A204.1 (cell line): ENCODE results near the gene GRAP.
"Not testable (repeated sequence)": the region's sequence is repeated elsewhere in the genome, so short reads cannot be mapped to it uniquely, and the experiment has no call there.

ENCODE experiments used
- FAIRE-seq: peaks from 2 replicates; lab custom pipeline; 2012; peaks lifted over from hg19 to GRCh38; lab: Jason Lieb, UNC

The GRAP gene

DNA sequence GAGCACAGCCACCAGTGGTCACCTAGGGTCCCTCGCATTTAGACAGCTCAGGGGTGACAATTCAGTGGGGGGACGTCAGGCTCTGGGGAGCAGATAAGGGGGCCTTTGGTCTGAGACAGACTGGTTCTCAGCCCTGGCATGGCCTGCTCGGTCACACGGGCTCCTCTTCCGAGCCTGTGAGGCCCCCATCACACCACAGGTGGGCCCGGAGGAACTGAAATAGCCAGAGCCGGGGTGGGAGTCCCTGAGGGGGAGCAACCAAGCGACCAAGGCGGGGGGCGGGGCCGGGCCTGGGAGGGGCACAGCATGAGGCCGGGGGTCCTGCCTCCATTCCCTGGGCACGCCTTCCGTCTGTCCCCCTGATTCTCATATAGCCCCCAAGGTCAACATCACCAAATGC, 4.4 kb downstream of the GRAP start:
- not testable (repeated sequence) for FAIRE-seq

DNA sequence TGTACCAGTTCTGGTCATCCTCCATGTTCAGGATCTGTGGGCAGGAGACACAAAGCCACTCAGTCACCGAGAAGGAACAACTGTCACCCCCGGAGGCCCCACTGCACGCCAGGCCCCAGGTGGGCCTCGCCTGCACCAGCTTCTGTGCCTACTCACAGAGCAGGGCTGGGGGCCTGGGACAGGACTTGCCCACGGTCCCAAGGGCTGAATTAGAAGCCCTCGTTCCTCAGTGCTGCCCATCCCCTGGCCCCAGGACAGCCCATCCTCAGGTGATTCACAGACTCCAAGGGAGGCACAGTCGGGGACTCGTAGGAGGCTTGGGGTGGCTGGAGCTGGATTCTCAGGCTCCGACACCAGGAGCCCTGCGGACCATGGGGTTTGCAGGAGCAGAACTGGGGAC, 4.9 kb downstream of the GRAP start:
- not testable (repeated sequence) for FAIRE-seq

DNA sequence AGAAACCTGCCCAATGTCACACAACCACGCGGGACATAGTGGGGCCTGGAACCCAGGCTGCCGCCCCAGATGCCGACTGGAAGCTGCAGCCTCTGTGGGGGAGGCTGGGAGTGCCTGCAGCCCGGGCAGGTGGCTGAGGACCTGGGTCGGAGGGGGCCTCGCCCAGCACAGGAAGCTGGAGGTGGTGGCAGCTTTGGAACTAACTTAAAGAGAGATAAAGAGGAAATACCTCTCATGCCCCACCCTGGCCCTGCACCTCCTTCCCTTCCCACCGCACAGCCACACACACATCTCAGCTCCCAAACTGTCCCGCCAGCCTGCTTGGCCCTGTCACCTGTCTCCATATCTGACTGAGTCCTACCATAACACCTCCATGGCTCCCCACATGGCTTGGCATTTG, 6.4 kb downstream of the GRAP start:
- FAIRE-seq = not testable (repeated sequence)

DNA sequence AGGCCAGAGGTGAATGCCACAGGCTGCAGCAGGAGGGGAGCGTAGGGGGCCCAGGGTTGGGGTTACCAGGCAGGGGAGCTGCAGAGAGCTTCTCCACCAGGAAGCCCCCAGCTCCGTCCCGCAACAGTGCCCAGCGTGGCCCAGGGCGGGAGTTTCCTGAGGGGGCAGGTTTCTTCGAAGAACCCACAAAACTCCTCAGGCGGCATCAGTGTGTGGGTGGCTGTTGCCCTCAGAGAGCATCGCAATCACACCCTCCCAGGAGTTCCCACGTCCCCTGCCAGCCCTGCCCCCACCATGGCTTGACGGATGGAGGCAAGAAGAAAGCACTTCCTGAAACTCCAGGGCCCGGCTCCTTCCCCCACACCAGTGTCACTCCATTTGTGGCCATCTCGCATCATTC, 8.0 kb downstream of the GRAP start:
- not testable (repeated sequence) for FAIRE-seq

DNA sequence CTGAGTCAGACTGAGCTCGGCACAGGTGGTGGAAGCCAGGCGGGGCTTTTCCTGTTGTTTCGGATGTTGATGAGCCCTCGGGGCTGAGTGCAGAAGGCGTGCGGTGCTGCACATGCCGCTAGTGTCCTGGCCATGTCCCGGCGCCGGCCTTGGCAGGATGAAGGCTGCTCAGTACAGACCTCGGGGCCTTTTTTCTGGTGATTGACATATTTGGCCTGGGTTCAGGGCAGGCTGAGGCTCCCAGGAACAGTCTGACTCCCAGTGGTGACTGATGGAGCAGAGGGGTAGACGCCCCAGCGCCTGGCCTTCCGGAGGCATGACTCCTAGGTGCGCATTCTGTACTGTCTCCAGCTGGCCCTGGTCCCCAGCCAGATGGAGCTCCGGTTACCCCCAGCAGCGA, 8.8 kb downstream of the GRAP start:
- not testable (repeated sequence) for FAIRE-seq

DNA sequence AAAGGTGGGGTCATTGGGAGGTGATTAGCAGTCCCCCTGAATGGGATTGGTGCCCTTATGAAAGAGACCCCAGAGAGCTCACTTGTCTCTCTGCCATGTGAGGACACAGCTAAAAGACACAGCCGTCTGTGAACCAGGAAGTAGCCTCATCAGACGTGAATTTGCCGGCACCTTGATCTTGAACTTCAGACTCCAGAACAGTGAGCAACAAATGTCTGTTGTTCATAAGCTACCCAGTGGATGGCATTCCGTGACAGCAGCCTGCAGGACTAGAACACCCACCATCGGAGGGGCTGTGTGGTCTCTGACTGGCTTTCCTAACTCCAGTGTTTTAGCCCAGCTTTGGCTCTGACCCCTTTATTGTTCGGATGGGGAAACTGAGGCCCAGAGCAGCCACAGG, 9.2 kb downstream of the GRAP start:
- not testable (repeated sequence) for FAIRE-seq

DNA sequence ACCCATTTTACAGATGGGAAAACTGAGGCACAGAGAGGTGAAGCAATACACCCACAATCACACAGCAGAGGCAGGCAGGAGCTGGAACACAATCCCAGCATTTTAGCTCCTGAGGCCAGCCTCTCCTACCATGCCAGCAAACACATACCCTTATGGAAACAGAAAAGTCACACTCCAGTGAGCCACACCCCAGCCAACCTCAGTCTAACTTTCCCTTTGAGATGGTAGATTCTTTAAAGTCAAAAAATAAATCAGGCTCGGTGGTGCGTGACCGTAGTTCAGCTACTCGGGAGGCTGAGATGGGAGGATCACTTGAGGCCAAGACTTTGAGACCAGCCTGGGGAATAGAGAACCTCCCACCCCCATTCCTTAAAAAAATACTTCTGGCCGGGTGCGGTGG, 10.6 kb downstream of the GRAP start:
- not testable (repeated sequence) for FAIRE-seq

DNA sequence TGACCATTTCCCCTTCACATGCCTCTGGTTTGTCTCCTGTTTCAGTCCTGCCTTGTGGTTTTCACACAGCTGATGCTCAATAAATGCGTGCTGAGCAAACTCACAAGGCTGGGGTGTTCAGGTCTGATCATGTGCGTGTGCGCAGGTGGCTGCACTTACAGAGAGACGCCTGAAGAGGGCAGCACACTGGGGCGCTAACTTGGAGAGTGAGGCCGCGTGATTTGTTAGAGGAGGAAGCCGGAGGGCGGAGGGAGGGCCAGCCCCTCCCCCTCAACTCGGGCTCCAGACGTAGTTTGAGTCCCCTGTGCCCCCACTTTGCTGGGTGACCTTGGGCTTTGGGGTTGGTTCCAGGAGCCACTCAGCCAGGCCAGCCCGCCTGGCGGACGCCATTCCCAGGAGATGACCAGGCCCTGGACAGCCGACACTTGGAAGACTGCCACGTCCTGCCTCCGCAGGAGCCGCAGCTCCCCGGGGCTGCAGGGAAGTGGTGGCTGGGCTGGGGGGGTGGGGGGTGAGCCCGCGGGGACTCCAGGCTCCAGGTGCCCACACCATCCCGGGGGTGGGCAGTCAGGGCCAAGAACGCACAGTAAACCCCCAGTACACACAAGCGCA, 14.3 kb downstream of the GRAP start:
- not testable (repeated sequence) for FAIRE-seq

DNA sequence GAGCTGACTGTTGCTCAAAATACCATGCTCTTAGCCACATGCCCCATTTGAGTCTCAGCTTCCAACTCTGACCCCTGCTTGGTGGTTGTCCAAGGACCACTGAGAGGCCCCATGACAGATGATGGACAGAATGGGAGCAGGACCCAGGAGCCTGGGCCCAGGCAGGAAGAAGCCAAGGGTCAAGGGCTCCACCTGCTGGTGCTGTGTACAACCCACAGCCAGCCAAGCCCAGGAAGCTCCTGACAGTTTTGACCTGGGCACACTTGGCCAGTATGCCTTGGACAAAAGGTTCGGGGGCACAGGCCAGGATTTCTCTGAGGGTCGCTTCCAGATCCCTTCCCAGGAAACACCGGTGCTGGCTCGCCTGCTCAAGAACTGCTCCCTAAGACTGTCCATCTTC, 15.0 kb downstream of the GRAP start:
- not testable (repeated sequence) for FAIRE-seq

DNA sequence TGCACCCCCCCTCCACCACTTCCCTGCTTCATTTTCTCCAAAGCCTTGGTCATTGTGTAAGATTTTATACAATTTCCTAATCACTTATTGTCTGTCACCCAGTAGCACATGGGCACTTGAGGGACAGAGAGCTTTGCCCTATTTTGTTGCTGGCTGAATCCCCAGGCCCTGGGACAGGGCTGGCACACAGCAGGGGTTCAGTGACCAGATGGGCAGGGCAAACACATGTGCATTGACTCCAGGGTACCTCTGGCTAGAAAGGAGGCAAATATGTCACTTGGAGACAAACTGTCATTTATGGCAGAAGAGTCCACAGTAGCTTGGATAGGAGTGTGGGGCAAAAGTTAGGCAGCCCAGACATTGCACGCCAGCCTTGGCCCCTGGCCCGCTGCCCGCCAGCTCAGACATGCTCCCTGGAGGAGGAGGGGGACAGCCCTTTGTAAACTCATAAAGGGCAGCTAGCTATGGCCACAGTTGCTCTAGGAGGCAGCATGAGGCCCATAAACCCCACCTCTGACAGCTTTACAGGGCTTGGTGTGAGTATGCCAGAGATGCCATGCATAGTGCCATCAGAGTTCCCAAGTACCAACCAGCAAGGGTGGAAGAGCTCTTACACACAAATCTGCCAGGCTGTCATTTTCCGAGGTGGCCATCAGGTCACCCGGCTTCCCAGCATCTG, 15.8 kb downstream of the GRAP start:
- FAIRE-seq = not testable (repeated sequence)

DNA sequence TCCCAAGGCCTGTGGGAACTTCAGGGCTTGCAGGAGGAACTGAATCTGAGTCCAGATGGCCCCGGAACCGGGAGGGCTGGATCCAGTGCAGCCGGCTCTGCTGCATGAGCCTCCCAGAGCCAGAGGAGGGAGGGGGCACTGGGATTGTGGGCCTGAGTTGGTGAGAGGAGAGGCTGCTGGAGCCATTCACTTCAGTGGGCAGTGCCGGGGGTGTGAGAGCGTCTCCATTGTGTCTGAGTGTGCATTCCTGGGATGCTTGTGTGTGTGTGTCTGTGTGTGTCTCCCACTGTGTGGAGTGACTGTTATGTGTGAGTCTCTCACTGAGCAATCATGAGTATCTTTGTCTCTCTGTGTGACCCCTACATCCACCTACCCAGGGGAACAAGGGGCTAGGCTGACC, 17.0 kb downstream of the GRAP start:
- not testable (repeated sequence) for FAIRE-seq

DNA sequence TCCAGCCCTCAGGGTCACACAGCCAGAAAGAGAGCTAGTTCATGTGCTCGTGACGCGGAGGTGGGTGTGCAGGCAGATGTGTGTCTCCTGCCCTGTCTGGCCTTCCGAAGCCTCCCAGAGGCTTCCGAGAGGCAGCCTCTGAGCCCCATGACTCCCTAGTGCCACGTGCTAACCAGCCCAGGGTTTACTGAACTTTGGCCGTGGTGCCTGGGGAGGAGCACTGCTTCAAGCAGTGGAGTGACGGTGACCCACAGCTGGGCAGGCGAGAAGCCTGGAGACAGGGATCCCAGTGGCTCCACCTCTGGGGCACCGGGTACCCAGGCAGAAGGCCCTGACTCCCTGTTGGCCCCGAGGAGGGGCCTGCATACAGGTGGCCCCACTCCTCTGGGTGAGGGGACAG, 18.1 kb downstream of the GRAP start:
- not testable (repeated sequence) for FAIRE-seq

DNA sequence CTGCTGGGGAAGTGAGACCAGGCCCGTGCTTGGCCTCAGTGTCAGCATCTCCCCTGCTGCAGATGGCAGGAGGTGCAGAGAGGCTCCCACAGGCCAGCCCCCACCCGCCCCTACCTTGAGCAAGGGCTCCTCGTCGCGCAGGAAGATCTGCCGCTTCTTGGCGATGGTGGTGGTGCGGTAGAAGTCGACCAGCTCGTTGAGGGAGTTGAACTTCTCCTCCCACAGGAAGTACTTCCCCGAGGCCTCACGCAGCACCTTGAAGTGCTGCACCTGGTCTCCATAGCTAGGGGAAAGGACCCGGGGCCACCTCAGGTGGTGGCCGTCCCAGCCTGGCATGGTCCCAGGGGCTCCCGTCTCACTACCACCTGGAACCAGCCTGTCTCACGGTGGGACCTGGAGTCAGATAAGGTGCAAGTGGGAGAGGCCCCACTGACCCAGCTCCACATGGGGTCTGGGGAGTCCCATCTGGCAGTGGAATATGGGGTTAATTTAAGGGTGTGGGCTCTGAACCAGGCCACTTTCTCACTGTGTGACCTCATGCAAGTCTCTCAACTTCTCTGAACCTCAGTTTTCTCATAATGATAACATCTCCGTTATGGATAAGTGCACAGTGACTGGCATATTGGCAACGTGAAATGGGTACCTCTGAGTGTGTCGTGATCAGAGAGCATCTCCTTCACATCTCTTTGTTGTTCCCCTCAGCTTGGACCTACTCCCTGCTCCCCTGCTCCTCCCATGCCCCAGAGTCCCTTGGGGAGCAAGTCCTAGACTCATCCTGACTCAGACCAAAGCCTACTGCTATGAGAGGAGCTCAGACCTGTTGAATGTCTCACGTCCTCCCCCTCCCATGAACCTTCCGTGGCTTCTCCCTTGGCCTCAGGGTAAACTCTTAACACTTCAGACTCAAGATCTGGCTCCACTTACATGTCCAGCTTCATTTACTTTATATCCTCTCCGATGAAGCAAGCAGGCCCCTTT, 22.4 kb downstream of the GRAP start:
- no peak for FAIRE-seq

DNA sequence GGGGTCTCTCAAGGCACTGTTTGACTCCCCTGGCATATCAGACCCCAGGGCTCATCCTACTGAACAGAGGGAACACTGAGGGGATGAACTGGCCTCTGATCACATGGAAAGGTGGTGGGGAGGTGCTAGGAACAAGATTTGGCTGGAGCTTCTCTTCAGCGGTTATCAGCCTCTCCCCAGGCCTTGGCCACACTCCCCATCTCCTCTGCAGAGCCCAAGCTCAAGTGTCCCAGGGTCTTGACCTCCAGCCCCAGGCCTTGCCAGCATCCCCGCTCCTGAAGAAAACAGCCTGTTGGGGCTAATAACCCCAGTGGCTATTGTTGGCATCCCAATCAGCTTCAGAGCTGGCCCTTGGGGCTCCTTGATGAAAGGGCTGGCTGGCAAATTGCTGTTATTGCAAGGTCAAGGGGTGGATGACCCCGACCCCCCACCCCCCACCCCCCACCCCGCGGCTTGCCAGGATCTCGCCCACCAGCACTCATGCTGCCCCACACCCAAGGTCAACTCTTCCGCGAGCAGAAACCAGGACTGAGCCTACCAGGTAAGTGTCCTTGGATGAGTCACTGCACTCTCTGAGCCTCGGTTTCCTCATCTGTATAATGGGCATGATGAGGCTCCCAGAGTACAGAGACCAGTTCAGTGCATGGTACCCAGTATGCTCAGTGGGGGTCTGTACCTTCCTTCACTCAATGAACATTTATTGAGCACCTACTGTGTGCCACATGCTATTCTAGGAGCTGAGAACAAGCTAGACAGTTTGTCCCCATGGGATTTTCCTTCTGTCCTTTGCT, 23.4 kb downstream of the GRAP start:
- FAIRE-seq = no peak

DNA sequence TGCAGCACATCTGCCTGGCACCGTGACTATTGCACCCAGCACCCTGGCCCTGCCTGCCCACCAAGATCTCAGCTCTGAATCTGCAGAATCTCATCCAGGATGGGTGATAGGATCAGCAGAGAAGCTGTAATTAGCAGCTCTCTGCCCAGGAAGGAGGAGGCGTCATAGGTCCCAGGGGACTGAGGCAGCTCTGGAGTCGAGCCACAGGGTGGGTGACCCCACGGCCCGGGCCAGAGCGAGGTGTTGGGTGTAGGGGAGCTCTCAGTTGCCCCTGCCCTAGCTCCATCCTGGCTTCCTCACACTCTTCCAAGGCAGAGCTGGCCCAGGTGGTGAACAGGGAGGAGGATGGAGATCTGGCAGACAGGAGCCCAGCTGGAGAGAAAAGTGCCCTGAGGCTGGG, 24.0 kb downstream of the GRAP start:
- FAIRE-seq = no peak

DNA sequence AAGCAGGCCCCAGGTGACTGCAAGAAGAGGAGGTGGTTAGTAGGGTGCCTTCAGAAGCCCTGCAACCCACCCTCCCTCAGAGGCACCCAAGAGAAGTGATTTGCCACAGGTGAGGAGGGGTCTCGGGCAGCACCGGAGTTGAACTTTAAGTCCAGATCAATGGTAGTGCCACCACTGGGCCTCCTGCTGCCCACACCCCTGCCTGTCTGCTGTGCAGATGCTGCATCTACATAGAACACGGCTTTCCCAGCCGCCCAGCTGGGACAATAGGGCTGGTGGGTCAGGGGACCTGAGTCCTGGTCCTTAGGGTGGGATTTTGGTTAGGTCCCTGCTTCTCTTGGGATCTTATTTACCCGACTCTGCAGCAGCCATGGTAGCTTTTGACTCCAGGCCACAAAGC, 24.6 kb downstream of the GRAP start:
- no peak for FAIRE-seq

DNA sequence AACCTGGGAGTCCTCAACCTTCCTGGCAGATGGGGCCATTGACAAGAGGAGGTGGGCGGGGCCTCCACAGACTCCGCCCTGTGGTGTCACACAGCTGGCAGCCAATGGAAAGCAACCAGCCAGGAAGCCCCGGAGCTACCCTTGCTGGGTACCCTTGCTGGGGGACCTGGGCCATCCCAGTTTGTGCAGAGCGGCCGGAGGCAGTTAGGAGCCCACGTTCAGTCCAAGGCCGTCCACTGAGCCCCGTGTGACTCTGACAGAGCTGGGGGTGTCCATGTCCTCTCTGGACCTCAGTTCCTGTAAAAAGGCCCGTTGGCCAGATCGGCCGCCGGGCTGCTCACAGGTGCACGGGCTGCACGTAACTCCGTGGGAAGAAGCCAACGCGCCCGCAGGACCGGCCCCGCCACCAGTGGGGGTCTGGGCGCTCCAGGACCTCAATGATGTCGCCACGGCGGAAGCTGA, 25.1 kb downstream of the GRAP start:
- FAIRE-seq = no peak

DNA sequence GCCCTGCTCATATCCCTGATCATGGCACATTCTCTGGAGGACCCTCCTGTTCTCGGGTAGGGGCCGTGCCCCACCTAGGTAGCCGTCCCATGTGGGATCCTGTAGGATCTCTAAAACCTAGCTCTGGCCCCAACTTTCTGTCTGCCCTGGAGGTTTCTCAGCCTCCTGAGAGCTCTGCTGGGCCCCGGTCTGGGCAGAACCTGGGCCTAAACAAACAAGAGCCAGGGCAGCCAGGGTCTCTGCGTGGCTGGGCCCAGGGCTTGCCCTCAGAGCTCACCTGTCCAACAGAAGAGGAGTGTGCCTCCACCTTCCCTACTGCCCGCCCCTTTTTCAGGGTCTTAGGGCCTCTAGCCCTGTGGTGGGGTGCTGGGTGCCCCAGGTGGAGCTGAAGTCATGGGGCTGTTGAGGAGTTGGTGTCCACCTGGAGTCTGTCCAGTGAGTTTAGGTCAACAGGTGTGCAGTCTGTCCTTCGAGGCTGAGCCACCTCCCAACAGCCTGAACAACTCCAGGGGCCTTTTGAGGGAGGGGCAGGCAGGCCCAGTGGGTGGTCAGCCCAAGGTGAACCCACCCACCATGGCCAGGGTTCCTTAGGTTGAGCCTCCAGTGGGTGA, 25.6 kb downstream of the GRAP start:
- FAIRE-seq = not testable (repeated sequence)

DNA sequence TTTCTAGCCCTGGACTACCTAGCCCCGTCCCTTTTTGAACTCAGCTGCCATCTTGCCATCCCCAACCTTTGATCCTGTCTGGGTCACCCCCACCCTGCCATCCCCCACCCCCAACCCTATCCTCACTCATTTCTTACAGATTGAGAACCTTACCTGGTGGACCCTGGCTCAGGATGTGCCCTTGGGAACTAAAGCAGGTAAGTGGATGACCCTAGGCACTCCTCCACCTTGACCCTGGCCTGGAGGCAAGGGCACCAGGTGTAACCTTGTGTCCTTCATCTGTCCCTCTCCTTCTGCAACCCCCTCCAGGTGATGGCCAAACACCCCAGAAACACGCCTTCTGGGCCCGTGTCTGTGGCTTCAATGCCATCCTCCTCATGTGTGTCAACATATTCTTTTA, 26.7 kb downstream of the GRAP start:
- no peak for FAIRE-seq

DNA sequence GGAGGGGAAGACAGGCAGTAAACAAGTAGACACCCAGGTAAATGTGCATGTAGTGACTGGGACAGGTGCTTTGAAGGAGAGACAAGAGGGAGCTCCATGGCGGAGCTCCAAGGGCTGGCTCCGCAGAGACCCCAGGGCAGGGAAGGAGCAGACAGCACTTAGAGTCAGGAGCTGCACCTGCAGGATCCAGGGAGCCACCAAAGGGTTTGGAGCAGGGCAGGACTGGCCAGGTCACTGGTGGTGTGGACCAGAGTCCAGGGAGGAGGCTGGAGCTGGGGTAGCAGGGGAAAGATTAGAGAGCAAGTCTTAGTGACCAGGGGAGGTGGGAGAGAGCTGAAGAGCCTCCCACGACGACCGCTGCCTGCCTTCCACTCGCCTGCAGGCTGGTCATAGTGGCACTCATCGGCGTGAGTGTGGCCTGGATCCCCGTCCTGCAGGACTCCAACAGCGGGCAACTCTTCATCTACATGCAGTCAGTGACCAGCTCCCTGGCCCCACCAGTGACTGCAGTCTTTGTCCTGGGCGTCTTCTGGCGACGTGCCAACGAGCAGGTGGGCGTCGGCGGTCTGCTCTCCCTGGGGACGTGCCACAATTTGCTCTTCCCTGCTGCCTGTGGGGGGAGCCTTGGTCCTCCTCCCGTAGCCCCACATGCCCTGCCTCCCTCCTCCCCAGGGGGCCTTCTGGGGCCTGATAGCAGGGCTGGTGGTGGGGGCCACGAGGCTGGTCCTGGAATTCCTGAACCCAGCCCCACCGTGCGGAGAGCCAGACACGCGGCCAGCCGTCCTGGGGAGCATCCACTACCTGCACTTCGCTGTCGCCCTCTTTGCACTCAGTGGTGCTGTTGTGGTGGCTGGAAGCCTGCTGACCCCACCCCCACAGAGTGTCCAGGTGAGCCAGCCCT, 27.5 kb downstream of the GRAP start:
- FAIRE-seq = no peak

DNA sequence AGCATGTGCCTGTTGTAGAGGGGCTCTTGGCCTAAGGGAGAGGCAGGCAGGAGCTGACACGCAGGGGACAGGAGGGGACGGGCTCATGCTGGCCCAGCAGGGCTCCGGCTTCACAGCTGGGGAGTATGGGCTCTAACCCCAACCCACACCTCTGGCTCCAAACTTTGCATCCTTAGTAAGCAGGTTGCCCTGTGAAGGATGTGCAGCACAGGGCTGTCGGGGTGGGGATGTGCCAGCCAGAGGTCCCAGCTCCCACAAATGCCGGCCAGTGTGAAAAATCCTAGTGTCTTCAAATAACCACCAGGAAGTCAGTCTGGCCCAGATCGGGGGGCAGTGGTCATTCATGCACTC, 28.2 kb downstream of the GRAP start:
- FAIRE-seq = no peak
